ENCODE results near the gene KSR1.
"Not testable (repeated sequence)": the region's sequence is repeated elsewhere in the genome, so short reads cannot be mapped to it uniquely, and the experiment has no call there.

KSR1 gene

GRCh38 chr17:27455914-27456680 lies at the start of gene KSR1:
Gene KSR1 (plus strand): TSS chr17:27456448. CDS start chr17:27456644, 196 bp downstream.
- FAIRE-seq, result no peak

- FAIRE-seq, result no peak
Observed at GRCh38 chr17:27407916-27408864, 48.1 kb upstream of the KSR1 start.

GRCh38 chr17:27408891-27409290 lies 47.4 kb upstream of the KSR1 start:
- FAIRE-seq, result no peak

- not testable (repeated sequence) for FAIRE-seq
Observed at GRCh38 chr17:27412158-27412557, 44.1 kb upstream of the KSR1 start.

GRCh38 chr17:27413315-27413714 lies 42.9 kb upstream of the KSR1 start:
- no peak for FAIRE-seq

GRCh38 chr17:27413792-27414191 lies 42.5 kb upstream of the KSR1 start:
- no peak for FAIRE-seq

- no peak for FAIRE-seq
Observed at GRCh38 chr17:27414271-27414670, 42.0 kb upstream of the KSR1 start.

- FAIRE-seq, result no peak
Observed at GRCh38 chr17:27414694-27415093, 41.6 kb upstream of the KSR1 start.

GRCh38 chr17:27415120-27415795 lies 41.0 kb upstream of the KSR1 start:
- no peak for FAIRE-seq

- FAIRE-seq, result no peak
Observed at GRCh38 chr17:27417596-27418365, 38.5 kb upstream of the KSR1 start.

GRCh38 chr17:27418366-27418615 lies 38.0 kb upstream of the KSR1 start:
- no peak for FAIRE-seq

- FAIRE-seq, result no peak
Observed at GRCh38 chr17:27419156-27419555, 37.1 kb upstream of the KSR1 start.

GRCh38 chr17:27420211-27420950 lies 35.9 kb upstream of the KSR1 start:
- FAIRE-seq, result no peak

GRCh38 chr17:27421111-27421510 lies 35.1 kb upstream of the KSR1 start:
- no peak for FAIRE-seq

- not testable (repeated sequence) for FAIRE-seq
Observed at GRCh38 chr17:27421626-27422025, 34.6 kb upstream of the KSR1 start.

GRCh38 chr17:27422601-27423000 lies 33.6 kb upstream of the KSR1 start:
- no peak for FAIRE-seq

- no peak for FAIRE-seq
Observed at GRCh38 chr17:27423651-27424050, 32.6 kb upstream of the KSR1 start.

- FAIRE-seq, result no peak
Observed at GRCh38 chr17:27424516-27424915, 31.7 kb upstream of the KSR1 start.

- no peak for FAIRE-seq
Observed at GRCh38 chr17:27424941-27425340, 31.3 kb upstream of the KSR1 start.

- not testable (repeated sequence) for FAIRE-seq
Observed at GRCh38 chr17:27425571-27425970, 30.7 kb upstream of the KSR1 start.

- FAIRE-seq, result no peak
Observed at GRCh38 chr17:27425991-27426390, 30.3 kb upstream of the KSR1 start.

GRCh38 chr17:27426471-27426870 lies 29.8 kb upstream of the KSR1 start:
- FAIRE-seq, result not testable (repeated sequence)

All from colon (tissue), 2 donors.